H9 (cell line): ENCODE measurements around the gene FAM78B. TPM values are rescaled to one million over a fixed set of nuclear protein-coding genes. Genes with fewer than 3 reads are reported as not detected.

Experiments used
- DNase-seq: peaks from one replicate; pipeline ENCODE4 v3.0.0-alpha.2; 2017
- H2AFZ ChIP-seq: one replicate; pipeline ENCODE4 v1.6.1; 2013; ENCODE audit warnings: mild to moderate bottlenecking, low read length, control low read depth, moderate library complexity
- H2AK5ac ChIP-seq: 2 replicates; pipeline ENCODE4 v1.6.1; 2013; ENCODE audit warnings: low read length, control low read depth, mixed read lengths; ENCODE audit not compliant: insufficient read length
- H2BK120ac ChIP-seq: one replicate; pipeline ENCODE4 v1.6.1; 2013; ENCODE audit warnings: low read depth, mild to moderate bottlenecking, low read length, control low read depth, inconsistent platforms; ENCODE audit not compliant: poor library complexity, severe bottlenecking
- H2BK12ac ChIP-seq: 2 replicates; pipeline ENCODE4 v1.6.1; 2013; ENCODE audit warnings: low read length, control low read depth, mixed read lengths, low read depth; ENCODE audit not compliant: insufficient read length
- H2BK15ac ChIP-seq: 2 replicates; pipeline ENCODE4 v1.6.1; 2013; ENCODE audit warnings: low read depth, low read length, control low read depth
- H2BK20ac ChIP-seq: one replicate; pipeline ENCODE4 v1.6.1; 2013; ENCODE audit warnings: low read depth, mild to moderate bottlenecking, low read length, control low read depth, inconsistent platforms; ENCODE audit not compliant: poor library complexity, severe bottlenecking
- H2BK5ac ChIP-seq: 2 replicates; pipeline ENCODE4 v1.6.1; 2013; ENCODE audit warnings: low read length, control low read depth, mixed read lengths; ENCODE audit not compliant: insufficient read length
- H3K14ac ChIP-seq: 2 replicates; pipeline ENCODE4 v1.6.1; 2013; ENCODE audit warnings: low read length, control low read depth; ENCODE audit not compliant: insufficient read depth
- H3K18ac ChIP-seq: 2 replicates; pipeline ENCODE4 v1.6.1; 2013; ENCODE audit warnings: low read depth, mild to moderate bottlenecking, mixed read lengths, low read length, control low read depth; ENCODE audit not compliant: insufficient read length
- H3K23ac ChIP-seq: 2 replicates; pipeline ENCODE4 v1.6.1; 2013; ENCODE audit warnings: low read length, control low read depth, mixed read lengths, low read depth; ENCODE audit not compliant: insufficient read length
- H3K23me2 ChIP-seq: 2 replicates; pipeline ENCODE4 v1.6.1; 2013; ENCODE audit warnings: low read depth, mild to moderate bottlenecking, mixed read lengths, low read length, control low read depth; ENCODE audit not compliant: insufficient read length, poor library complexity, severe bottlenecking
- H3K27ac ChIP-seq: 2 replicates; pipeline ENCODE4 v1.5.1; 2013; ENCODE audit warnings: low read length, control low read depth, mixed read lengths, low read depth; ENCODE audit not compliant: insufficient read length
- H3K27me3 ChIP-seq: 2 replicates; pipeline ENCODE4 v1.6.1; 2013; ENCODE audit warnings: low read length, control low read depth, inconsistent platforms; ENCODE audit not compliant: insufficient read depth
- H3K4ac ChIP-seq: 2 replicates; pipeline ENCODE4 v1.6.1; 2013; ENCODE audit warnings: low read depth, mild to moderate bottlenecking, control low read depth, inconsistent platforms, low read length, moderate library complexity
- H3K4me1 ChIP-seq: 2 replicates; pipeline ENCODE4 v1.6.1; 2013; ENCODE audit warnings: low read length, control low read depth, inconsistent platforms; ENCODE audit not compliant: insufficient read depth
- H3K4me2 ChIP-seq: 2 replicates; pipeline ENCODE4 v1.6.1; 2013; ENCODE audit warnings: low read length, control low read depth, mixed read lengths; ENCODE audit not compliant: insufficient read length, insufficient read depth
- H3K56ac ChIP-seq: 2 replicates; pipeline ENCODE4 v1.6.1; 2013; ENCODE audit warnings: low read depth, mild to moderate bottlenecking, mixed read lengths, low read length, control low read depth; ENCODE audit not compliant: insufficient read length
- H3K79me1 ChIP-seq: 2 replicates; pipeline ENCODE4 v1.6.1; 2013; ENCODE audit warnings: low read depth, mild to moderate bottlenecking, moderate library complexity, low read length, control low read depth, inconsistent platforms; ENCODE audit not compliant: insufficient read depth, poor library complexity, severe bottlenecking
- H3K79me2 ChIP-seq: 2 replicates; pipeline ENCODE4 v1.6.1; 2013; ENCODE audit warnings: low read length, control low read depth, inconsistent platforms; ENCODE audit not compliant: insufficient read depth
- H3K9ac ChIP-seq: 2 replicates; pipeline ENCODE4 v1.6.1; 2013; ENCODE audit warnings: low read length, control low read depth, mixed read lengths; ENCODE audit not compliant: insufficient read length; ENCODE audit errors: extremely low read depth
- H3K9me3 ChIP-seq: one replicate; pipeline ENCODE4 v1.6.1; 2013; ENCODE audit warnings: low read depth, low read length, inconsistent platforms; ENCODE audit not compliant: control insufficient read depth
- H3T11ph ChIP-seq: one replicate; pipeline ENCODE4 v1.6.1; 2013; ENCODE audit warnings: mild to moderate bottlenecking, low read length, control low read depth, inconsistent platforms
- H4K20me1 ChIP-seq: one replicate; pipeline ENCODE4 v1.6.1; 2013; ENCODE audit not compliant: control insufficient read depth, insufficient read length, insufficient read depth
- H4K5ac ChIP-seq: 2 replicates; pipeline ENCODE4 v1.6.1; 2013; ENCODE audit warnings: low read depth, mild to moderate bottlenecking, mixed read lengths, low read length, control low read depth; ENCODE audit not compliant: insufficient read length
- H4K8ac ChIP-seq: replicated peaks from 2 replicates; pipeline ENCODE4 v1.6.1; 2013; ENCODE audit warnings: low read length, control low read depth, mixed read lengths, low read depth; ENCODE audit not compliant: insufficient read length
- H4K91ac ChIP-seq: 2 replicates; pipeline ENCODE4 v1.6.1; 2013; ENCODE audit warnings: low read depth, mild to moderate bottlenecking, moderate library complexity, mixed read lengths, low read length, control low read depth; ENCODE audit not compliant: insufficient read length
- H3K27ac Mint-ChIP-seq, 3 experiments: 2 replicates in 2 of 3; 3 replicates in 1 of 3; pipeline ENCODE4 v1.8.0; 2020 to 2021; ENCODE audit warnings: mixed read lengths in 3 of 3, mild to moderate bottlenecking in 1 of 3, moderate library complexity in 1 of 3
- H3K27me3 Mint-ChIP-seq: 2 replicates; pipeline ENCODE4 v1.8.0; 2021; ENCODE audit warnings: low read depth, mild to moderate bottlenecking, moderate library complexity, mixed read lengths
- H3K36me3 Mint-ChIP-seq, 3 experiments: 2 replicates in 2 of 3; 3 replicates in 1 of 3; pipeline ENCODE4 v1.8.0; 2020 to 2021; ENCODE audit warnings: low read depth in 3 of 3, mixed read lengths in 3 of 3; ENCODE audit not compliant: insufficient read depth in 1 of 3
- H3K4me1 Mint-ChIP-seq, 2 experiments: 2 replicates each; pipeline ENCODE4 v1.8.0; 2020; ENCODE audit warnings: mixed read lengths in 2 of 2
- H3K4me3 Mint-ChIP-seq, 2 experiments: 2 replicates in 1 of 2; 3 replicates in 1 of 2; pipeline ENCODE4 v1.8.0; 2020 to 2021; ENCODE audit warnings: mild to moderate bottlenecking in 2 of 2, mixed read lengths in 2 of 2, moderate library complexity in 1 of 2
- H3K9me3 Mint-ChIP-seq, 2 experiments: 2 replicates in 1 of 2; 3 replicates in 1 of 2; pipeline ENCODE4 v1.8.0; 2020; ENCODE audit warnings: mild to moderate bottlenecking in 2 of 2, mixed read lengths in 2 of 2, moderate library complexity in 1 of 2
- WGBS: extraction: QIAGEN DNeasy Blood & Tissue Kit; methylation state at CpG from one replicate; pipeline ENCODE4 v1.1.7; 2013; ENCODE audit warnings: missing lambda C conversion rate, low lambda C conversion rate, mixed read lengths; ENCODE audit not compliant: insufficient read length; ENCODE audit errors: extremely low coverage; 5-methylcytosine and 5-hydroxymethylcytosine counted together
- total RNA-seq: library from RNA; stranded (reverse); gene quantifications from 2 replicates; pipeline ENCODE4 v1.2.1, GENCODE V29; 2021
- TF ChIP-seq, protein P1 (sequence below): fragments of 200-600 bp; sonication (generic); conservative IDR thresholded peaks from 3 replicates; pipeline ENCODE4 v1.8.0; 2021; ENCODE audit warnings: antibody characterized with exemption, mild to moderate bottlenecking

FAM78B gene
- total RNA-seq, 1 experiment from 2014 or later, result 2.3 TPM

DNA sequence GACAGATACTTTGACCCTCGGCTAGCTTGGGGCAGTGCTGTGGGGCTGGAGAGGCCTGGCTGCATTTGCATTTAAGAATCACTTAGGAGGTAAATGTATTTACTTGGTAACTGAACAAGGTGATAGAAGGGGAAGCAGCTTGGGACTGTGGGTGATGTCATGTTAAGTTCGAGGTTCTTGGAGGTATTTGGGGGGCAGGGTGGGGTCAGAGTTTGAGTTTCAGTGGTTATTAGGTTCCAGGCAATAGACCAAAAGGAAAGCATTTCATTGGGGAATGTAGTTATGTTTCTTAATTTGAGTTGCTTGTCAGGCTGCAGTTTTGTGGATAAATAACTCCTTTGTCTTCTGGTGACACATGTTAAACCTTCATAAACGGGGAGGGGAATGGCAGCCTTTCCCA is 2.4 kb upstream of the FAM78B start:
- H3K4me1 ChIP-seq, result peaks cover 10% of the 10 kb centered on the region
- no peak overlapping the region for H3K9ac ChIP-seq
- no peak overlapping the region for H3K23ac ChIP-seq
- Mint-ChIP-seq H3K36me3 (no peaks in the 10 kb centered on the region), H3K4me3 (no peak overlapping the region), H3K27ac (no peak overlapping the region), H3K27me3 (peaks cover 43% of the 10 kb centered on the region), H3K9me3 (no peaks in the 10 kb centered on the region; a peak in 1 of 5 replicates), H3K4me1 (peaks cover 28% of the 10 kb centered on the region in 2 experiments)
- no peak overlapping the region for H2AK5ac ChIP-seq
- no peaks in the 10 kb centered on the region for H3K79me1 ChIP-seq
- no peaks in the 10 kb centered on the region for H3K9me3 ChIP-seq
- TF ChIP-seq, protein P1, sequence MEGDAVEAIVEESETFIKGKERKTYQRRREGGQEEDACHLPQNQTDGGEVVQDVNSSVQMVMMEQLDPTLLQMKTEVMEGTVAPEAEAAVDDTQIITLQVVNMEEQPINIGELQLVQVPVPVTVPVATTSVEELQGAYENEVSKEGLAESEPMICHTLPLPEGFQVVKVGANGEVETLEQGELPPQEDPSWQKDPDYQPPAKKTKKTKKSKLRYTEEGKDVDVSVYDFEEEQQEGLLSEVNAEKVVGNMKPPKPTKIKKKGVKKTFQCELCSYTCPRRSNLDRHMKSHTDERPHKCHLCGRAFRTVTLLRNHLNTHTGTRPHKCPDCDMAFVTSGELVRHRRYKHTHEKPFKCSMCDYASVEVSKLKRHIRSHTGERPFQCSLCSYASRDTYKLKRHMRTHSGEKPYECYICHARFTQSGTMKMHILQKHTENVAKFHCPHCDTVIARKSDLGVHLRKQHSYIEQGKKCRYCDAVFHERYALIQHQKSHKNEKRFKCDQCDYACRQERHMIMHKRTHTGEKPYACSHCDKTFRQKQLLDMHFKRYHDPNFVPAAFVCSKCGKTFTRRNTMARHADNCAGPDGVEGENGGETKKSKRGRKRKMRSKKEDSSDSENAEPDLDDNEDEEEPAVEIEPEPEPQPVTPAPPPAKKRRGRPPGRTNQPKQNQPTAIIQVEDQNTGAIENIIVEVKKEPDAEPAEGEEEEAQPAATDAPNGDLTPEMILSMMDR, result no peak
- no peak overlapping the region for H4K8ac ChIP-seq
- no peak for DNase-seq
- H3K18ac ChIP-seq, result no peak overlapping the region
- no peak overlapping the region for H3K56ac ChIP-seq
- no peak overlapping the region for H2BK5ac ChIP-seq
- no peak overlapping the region for H3K4ac ChIP-seq
- no peak overlapping the region for H3K14ac ChIP-seq
- H2BK20ac ChIP-seq, result no peak overlapping the region
- H4K5ac ChIP-seq, result no peak overlapping the region
- no peak overlapping the region for H2AFZ ChIP-seq
- H3K27me3 ChIP-seq, result peaks cover 6% of the 10 kb centered on the region; the same call in 1 of the 2 replicates
- no peak overlapping the region for H2BK12ac ChIP-seq
- WGBS, result no CpG with 5 or more reads among the region's 3 CpGs
- no peaks in the 10 kb centered on the region for H3K79me2 ChIP-seq
- no peak overlapping the region for H2BK15ac ChIP-seq
- H3T11ph ChIP-seq, result no peak overlapping the region
- no peak overlapping the region for H3K4me2 ChIP-seq
- no peak overlapping the region for H3K27ac ChIP-seq
- H4K20me1 ChIP-seq, result no peaks in the 10 kb centered on the region
- H3K23me2 ChIP-seq, result peaks cover 6% of the 10 kb centered on the region
- H2BK120ac ChIP-seq, result no peak overlapping the region
- H4K91ac ChIP-seq, result no peak overlapping the region
